Ovary (tissue), 3 donors: ENCODE results near the gene MPP2.

Source experiments
- CTCF ChIP-seq, 3 donors: fragments of 450-650 bp in 2 of 3; fragments of 200-600 bp in 1 of 3; IDR thresholded peaks; one replicate each; pipeline versions ENCODE4 v1.5.1 to v1.8.0; 2016 to 2022; ENCODE audit warnings: antibody characterized with exemption in 3 of 3, mild to moderate bottlenecking in 1 of 3
- POLR2A ChIP-seq: fragments of 450-650 bp; IDR thresholded peaks from one replicate; pipeline ENCODE4 v1.6.1; 2017; ENCODE audit warnings: antibody characterized with exemption, mild to moderate bottlenecking, moderate library complexity
- donor health status: DM: no; HTN: no; CAD: no.

GRCh38 chr17:43939886-43940285 is 32.5 kb upstream of the MPP2 start:
- TF ChIP-seq POLR2A, result no peak
- TF ChIP-seq CTCF (IDR thresholded peaks at IDR 0.05), result no peak
